Measurements from ENCODE around the gene ARHGEF2. TPM values are rescaled to one million over a fixed set of nuclear protein-coding genes. Genes with fewer than 3 reads are reported as not detected.

Gene ARHGEF2
- total RNA-seq, 1 experiment from 2014 or later = 69.5 TPM

DNA sequence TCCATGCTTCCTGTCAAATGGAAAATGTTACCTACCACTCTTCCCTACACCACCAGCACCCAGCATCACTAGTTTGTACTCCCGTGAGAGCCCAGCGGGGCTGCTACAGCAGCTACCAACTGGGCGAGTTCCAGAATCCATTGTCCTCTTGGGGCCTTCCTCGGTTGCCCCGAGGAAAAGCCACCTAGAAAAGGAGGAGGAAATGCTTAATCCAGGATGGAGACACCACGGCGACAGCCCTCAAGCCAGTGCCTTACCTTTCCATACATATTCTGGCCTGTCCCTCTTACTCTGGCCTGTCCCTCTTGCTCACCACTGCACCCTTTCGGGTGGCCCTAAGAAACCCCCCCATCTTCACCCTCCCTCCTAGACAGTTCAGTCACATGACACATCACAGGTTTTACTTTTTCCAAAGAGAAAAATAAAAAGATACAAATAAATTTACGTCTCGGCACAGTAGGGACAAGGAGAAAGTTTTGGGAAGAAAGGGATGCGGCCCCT lies 67.7 kb downstream of the ARHGEF2 start:
- H3K4me1 Mint-ChIP-seq = peaks cover 13% of the 10 kb centered on the region
- peak overlapping the region; percentile 95 for H3K4me3 Mint-ChIP-seq
- DNase-seq (ENCODE audit: low spot score) (peak; percentile 15), ATAC-seq (peak; percentile 52)
- H3K27ac Mint-ChIP-seq = peak overlapping the region; percentile 69
- no peaks in the 10 kb centered on the region for H3K9me3 Mint-ChIP-seq
- no peaks in the 10 kb centered on the region for H3K27me3 Mint-ChIP-seq (ENCODE audit: low read depth)
- ChIA-PET CTCF (no interaction called here), POLR2A (no interaction called here)
- peaks cover 52% of the 10 kb centered on the region for H3K36me3 Mint-ChIP-seq
- TF ChIP-seq ZNF671 (CRISPR knock-in tag; IDR thresholded peaks at IDR 0.05) (no peak), ZNF138 (CRISPR knock-in tag; conservative IDR thresholded peaks at IDR 0.05) (no peak), ZNF423 (CRISPR knock-in tag; IDR thresholded peaks at IDR 0.05) (no peak), ZNF121 (CRISPR knock-in tag; IDR thresholded peaks at IDR 0.05) (0 out of 2 replicates have a peak, but pooled peaks have one; percentile 14), MYBL2 (CRISPR knock-in tag; IDR thresholded peaks at IDR 0.05) (no peak), USF1 (CRISPR knock-in tag; IDR thresholded peaks at IDR 0.05) (peak; percentile 59; the same call in 1 of the 2 replicates), ELF4 (CRISPR knock-in tag; IDR thresholded peaks at IDR 0.05; ENCODE audit: low read depth) (no peak), ETV6 (CRISPR knock-in tag; IDR thresholded peaks at IDR 0.05) (no peak), NFYB (CRISPR knock-in tag; conservative IDR thresholded peaks at IDR 0.05; ENCODE audit: low read depth) (no peak), ZNF232 (CRISPR knock-in tag; IDR thresholded peaks at IDR 0.05) (no peak), ATF1 (CRISPR knock-in tag; IDR thresholded peaks at IDR 0.05) (no peak), TEAD4 (CRISPR knock-in tag; IDR thresholded peaks at IDR 0.05) (no peak), HMGXB4 (CRISPR knock-in tag; IDR thresholded peaks at IDR 0.05) (0 out of 2 replicates have a peak, but pooled peaks have one; percentile 15), NFE2L1 (CRISPR knock-in tag; IDR thresholded peaks at IDR 0.05) (no peak)
- TF ChIP-seq, protein P1, sequence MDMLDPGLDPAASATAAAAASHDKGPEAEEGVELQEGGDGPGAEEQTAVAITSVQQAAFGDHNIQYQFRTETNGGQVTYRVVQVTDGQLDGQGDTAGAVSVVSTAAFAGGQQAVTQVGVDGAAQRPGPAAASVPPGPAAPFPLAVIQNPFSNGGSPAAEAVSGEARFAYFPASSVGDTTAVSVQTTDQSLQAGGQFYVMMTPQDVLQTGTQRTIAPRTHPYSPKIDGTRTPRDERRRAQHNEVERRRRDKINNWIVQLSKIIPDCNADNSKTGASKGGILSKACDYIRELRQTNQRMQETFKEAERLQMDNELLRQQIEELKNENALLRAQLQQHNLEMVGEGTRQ (CRISPR knock-in tag; IDR thresholded peaks at IDR 0.05) = peak; percentile 75
- TF ChIP-seq, protein P2, sequence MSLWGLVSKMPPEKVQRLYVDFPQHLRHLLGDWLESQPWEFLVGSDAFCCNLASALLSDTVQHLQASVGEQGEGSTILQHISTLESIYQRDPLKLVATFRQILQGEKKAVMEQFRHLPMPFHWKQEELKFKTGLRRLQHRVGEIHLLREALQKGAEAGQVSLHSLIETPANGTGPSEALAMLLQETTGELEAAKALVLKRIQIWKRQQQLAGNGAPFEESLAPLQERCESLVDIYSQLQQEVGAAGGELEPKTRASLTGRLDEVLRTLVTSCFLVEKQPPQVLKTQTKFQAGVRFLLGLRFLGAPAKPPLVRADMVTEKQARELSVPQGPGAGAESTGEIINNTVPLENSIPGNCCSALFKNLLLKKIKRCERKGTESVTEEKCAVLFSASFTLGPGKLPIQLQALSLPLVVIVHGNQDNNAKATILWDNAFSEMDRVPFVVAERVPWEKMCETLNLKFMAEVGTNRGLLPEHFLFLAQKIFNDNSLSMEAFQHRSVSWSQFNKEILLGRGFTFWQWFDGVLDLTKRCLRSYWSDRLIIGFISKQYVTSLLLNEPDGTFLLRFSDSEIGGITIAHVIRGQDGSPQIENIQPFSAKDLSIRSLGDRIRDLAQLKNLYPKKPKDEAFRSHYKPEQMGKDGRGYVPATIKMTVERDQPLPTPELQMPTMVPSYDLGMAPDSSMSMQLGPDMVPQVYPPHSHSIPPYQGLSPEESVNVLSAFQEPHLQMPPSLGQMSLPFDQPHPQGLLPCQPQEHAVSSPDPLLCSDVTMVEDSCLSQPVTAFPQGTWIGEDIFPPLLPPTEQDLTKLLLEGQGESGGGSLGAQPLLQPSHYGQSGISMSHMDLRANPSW (CRISPR knock-in tag; conservative IDR thresholded peaks at IDR 0.05; ENCODE audit: low read depth) = no peak
- TF ChIP-seq, protein P3, sequence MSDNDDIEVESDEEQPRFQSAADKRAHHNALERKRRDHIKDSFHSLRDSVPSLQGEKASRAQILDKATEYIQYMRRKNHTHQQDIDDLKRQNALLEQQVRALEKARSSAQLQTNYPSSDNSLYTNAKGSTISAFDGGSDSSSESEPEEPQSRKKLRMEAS (CRISPR knock-in tag; IDR thresholded peaks at IDR 0.05) = no peak
- TF ChIP-seq, protein P4, sequence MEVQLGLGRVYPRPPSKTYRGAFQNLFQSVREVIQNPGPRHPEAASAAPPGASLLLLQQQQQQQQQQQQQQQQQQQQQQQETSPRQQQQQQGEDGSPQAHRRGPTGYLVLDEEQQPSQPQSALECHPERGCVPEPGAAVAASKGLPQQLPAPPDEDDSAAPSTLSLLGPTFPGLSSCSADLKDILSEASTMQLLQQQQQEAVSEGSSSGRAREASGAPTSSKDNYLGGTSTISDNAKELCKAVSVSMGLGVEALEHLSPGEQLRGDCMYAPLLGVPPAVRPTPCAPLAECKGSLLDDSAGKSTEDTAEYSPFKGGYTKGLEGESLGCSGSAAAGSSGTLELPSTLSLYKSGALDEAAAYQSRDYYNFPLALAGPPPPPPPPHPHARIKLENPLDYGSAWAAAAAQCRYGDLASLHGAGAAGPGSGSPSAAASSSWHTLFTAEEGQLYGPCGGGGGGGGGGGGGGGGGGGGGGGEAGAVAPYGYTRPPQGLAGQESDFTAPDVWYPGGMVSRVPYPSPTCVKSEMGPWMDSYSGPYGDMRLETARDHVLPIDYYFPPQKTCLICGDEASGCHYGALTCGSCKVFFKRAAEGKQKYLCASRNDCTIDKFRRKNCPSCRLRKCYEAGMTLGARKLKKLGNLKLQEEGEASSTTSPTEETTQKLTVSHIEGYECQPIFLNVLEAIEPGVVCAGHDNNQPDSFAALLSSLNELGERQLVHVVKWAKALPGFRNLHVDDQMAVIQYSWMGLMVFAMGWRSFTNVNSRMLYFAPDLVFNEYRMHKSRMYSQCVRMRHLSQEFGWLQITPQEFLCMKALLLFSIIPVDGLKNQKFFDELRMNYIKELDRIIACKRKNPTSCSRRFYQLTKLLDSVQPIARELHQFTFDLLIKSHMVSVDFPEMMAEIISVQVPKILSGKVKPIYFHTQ (CRISPR knock-in tag; IDR thresholded peaks at IDR 0.05) = no peak
